Heart left ventricle (tissue), 13 donors: Measurements from ENCODE around the gene ARG2.

Experiments used
- CTCF ChIP-seq, 12 donors: fragments of 200-600 bp; sonication (generic) in 4 of 12; IDR thresholded peaks; one replicate each; pipeline versions ENCODE4 v1.5.0 to v1.8.0; 2018 to 2022; ENCODE audit warnings: antibody characterized with exemption in 12 of 12, mild to moderate bottlenecking in 5 of 12
- POLR2A ChIP-seq, 2 donors: fragments of 450-650 bp; IDR thresholded peaks; one replicate each; pipeline ENCODE4 v1.6.1; 2017; ENCODE audit warnings: antibody characterized with exemption in 2 of 2, mild to moderate bottlenecking in 2 of 2, moderate library complexity in 2 of 2
- donor health status: ischemic (EF 13 %, LVEDD 7.1; RV severe dilation, severe dysfunction).
- donor health status: DM: no; HTN: yes; CAD: no.
- donor health status: DM: no; HTN: no; CAD: no.
- donor health status: ischemic (EF 25% LVEDD 6.9; RV normal size, moderate dysfunction).
- donor health status: ischemic (EF 25% LVEDD 5.7; RV mildly dilated, moderate dysfunction).
- donor health status: ischemic (EF 35%, LVEDD 5.7; RV mildly dilated, moderate dysfunction).
- donor health status: nonischemic (EF 11% LVEDD 7.7; RV severe dilation, severe dysfunction).
- donor health status: DM: yes; HTN: yes; CAD: no.
- donor health status: PGD.
- donor health status: ischemic (EF 29% LVEDD 5.4; RV normal size, mild dysfunction).
- donor health status: nonischemic (EF 23%, LVEDD 6.1; RV moderate dilation, normal function).

DNA sequence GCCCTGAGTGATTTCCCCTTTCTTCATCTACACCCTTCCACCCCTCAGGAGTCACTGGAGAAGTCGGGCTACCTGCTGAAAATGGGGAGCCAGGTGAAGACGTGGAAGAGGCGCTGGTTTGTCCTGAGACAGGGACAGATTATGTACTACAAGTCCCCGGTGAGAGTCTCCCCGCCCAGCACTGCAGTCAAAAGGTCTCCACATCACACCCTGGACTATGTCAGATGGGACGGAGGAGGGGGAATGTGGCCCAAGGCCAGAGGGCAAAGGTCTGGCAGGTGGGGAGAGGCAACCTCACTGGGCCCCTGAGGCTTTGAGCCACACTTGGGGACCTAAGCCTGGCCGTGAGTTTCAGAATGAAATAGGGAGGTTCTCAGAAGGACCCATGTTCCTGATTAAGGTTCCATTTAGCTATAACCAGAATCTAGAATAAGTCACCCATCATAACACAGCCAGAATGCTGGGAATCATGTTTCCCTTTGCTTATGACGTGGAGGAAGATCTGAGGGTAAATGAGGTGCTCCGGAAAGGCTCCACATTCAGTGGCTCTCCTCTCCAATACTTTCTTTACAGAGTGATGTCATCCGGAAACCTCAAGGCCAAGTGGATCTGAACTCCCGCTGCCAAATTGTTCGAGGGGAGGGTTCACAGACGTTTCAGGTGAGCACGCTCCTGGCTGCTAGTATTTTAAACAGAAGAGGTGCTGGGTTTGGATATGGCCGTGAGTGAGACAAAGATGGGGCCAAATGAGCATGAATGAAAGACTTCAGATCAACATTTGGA is 46.3 kb upstream of the ARG2 start:
- TF ChIP-seq CTCF (IDR thresholded peaks at IDR 0.05) (no peak), POLR2A (IDR thresholded peaks at IDR 0.05) (no peak)
